SK-N-MC (cell line): ENCODE results near the gene DDX27.

Experiments
- DNase-seq: peaks from one replicate; pipeline ENCODE4 v3.0.0-alpha.2; 2011; ENCODE audit warnings: low read depth, low spot score
- H3K27ac ChIP-seq: fragments of 200-600 bp; sonication (generic); 2 replicates; pipeline ENCODE4 v1.5.1; 2016; ENCODE audit warnings: mixed run types
- H3K36me3 ChIP-seq: fragments of 200-600 bp; sonication (generic); 2 replicates; pipeline ENCODE4 v1.6.1; 2017; ENCODE audit warnings: antibody characterized with exemption, low read length, mixed read lengths; ENCODE audit not compliant: insufficient read depth
- H3K4me3 ChIP-seq: fragments of 200-600 bp; sonication (generic); 2 replicates; pipeline ENCODE4 v1.5.1; 2016
- H3K9ac ChIP-seq: fragments of 200-600 bp; sonication (generic); 2 replicates; pipeline ENCODE4 v1.8.0; 2017; ENCODE audit warnings: mixed run types, mixed read lengths; ENCODE audit not compliant: insufficient read length
- H3K9me3 ChIP-seq: fragments of 200-600 bp; sonication (generic); 2 replicates; pipeline ENCODE4 v1.6.1; 2017; ENCODE audit warnings: low read depth, mild to moderate bottlenecking, antibody characterized with exemption, low read length, moderate library complexity, mixed read lengths
- EZH2 ChIP-seq: fragments of 200-600 bp; sonication (generic); IDR thresholded peaks from one replicate; pipeline ENCODE4 v1.6.1; 2017; ENCODE audit warnings: antibody characterized with exemption
- FOXP2 ChIP-seq: optimal IDR thresholded peaks from 2 replicates; pipeline ENCODE3; 2011; ENCODE audit warnings: mild to moderate bottlenecking, moderate library complexity; ENCODE audit not compliant: insufficient read depth; ENCODE audit errors: extremely low read length, control extremely low read depth
- POLR2AphosphoS5 ChIP-seq: IDR thresholded peaks from 2 replicates; pipeline ENCODE4 v1.6.1; 2012; ENCODE audit warnings: mild to moderate bottlenecking, low read depth, low read length, borderline replicate concordance

The DDX27 gene

GRCh38 chr20:49219091-49219923 is at the start of gene DDX27:
TSS of gene DDX27 (plus strand) at chr20:49219416. CDS start at chr20:49219449, 33 bp downstream.
- Histone ChIP-seq H3K9me3 (no peaks in the 10 kb centered on the region), H3K36me3 (peaks cover 26% of the 10 kb centered on the region; the same call in 1 of the 2 replicates), H3K4me3 (peak within 1 kb of the TSS; percentile 100), H3K9ac (peak within 1 kb of the TSS; percentile 93), H3K27ac (peak within 1 kb of the TSS; percentile 85)
- TF ChIP-seq FOXP2 = peak; percentile 89
- TF ChIP-seq EZH2 = no peak
- peak; percentile 91 for TF ChIP-seq POLR2AphosphoS5
- peak; percentile 98 for DNase-seq

GRCh38 chr20:49169547-49169946 is 49.7 kb upstream of the DDX27 start:
- TF ChIP-seq POLR2AphosphoS5 = no peak
- no peak for TF ChIP-seq FOXP2
- TF ChIP-seq EZH2 = no peak
- no peak overlapping the region for H3K9ac ChIP-seq
- DNase-seq = no peak
- peaks cover 44% of the 10 kb centered on the region for H3K36me3 ChIP-seq
- H3K27ac ChIP-seq = 0 out of 2 replicates have a peak overlapping the region, but pooled peaks have one; percentile 37
- H3K4me3 ChIP-seq = no peak overlapping the region
- no peaks in the 10 kb centered on the region for H3K9me3 ChIP-seq

GRCh38 chr20:49170714-49171113 is 48.5 kb upstream of the DDX27 start:
- Histone ChIP-seq H3K9ac (no peak overlapping the region), H3K36me3 (peaks cover 40% of the 10 kb centered on the region), H3K9me3 (no peaks in the 10 kb centered on the region), H3K27ac (0 out of 2 replicates have a peak overlapping the region, but pooled peaks have one; percentile 50), H3K4me3 (no peak overlapping the region)
- TF ChIP-seq FOXP2 = no peak
- no peak for TF ChIP-seq EZH2
- TF ChIP-seq POLR2AphosphoS5 = no peak
- no peak for DNase-seq

GRCh38 chr20:49171909-49172308 is 47.3 kb upstream of the DDX27 start:
- Histone ChIP-seq H3K9me3 (no peaks in the 10 kb centered on the region), H3K36me3 (peaks cover 37% of the 10 kb centered on the region), H3K27ac (peak overlapping the region; percentile 49), H3K9ac (no peak overlapping the region), H3K4me3 (no peak overlapping the region)
- no peak for TF ChIP-seq FOXP2
- no peak for TF ChIP-seq POLR2AphosphoS5
- no peak for TF ChIP-seq EZH2
- no peak for DNase-seq

- no peak overlapping the region for H3K4me3 ChIP-seq
- H3K27ac ChIP-seq = peak overlapping the region; percentile 49
- no peaks in the 10 kb centered on the region for H3K9me3 ChIP-seq
- no peak overlapping the region for H3K9ac ChIP-seq
- DNase-seq = no peak
- H3K36me3 ChIP-seq = peaks cover 38% of the 10 kb centered on the region
- no peak for TF ChIP-seq FOXP2
- TF ChIP-seq POLR2AphosphoS5 = no peak
- TF ChIP-seq EZH2 = no peak
Observed at GRCh38 chr20:49172413-49172812, 46.8 kb upstream of the DDX27 start.

- no peak for TF ChIP-seq FOXP2
- no peak for TF ChIP-seq POLR2AphosphoS5
- TF ChIP-seq EZH2 = no peak
Observed at GRCh38 chr20:49174183-49174582, 45.0 kb upstream of the DDX27 start.

GRCh38 chr20:49179368-49180277 is 39.6 kb upstream of the DDX27 start:
- Histone ChIP-seq H3K9me3 (no peaks in the 10 kb centered on the region), H3K9ac (no peak overlapping the region), H3K36me3 (peaks cover 29% of the 10 kb centered on the region), H3K27ac (peak overlapping the region; percentile 58; the same call in 1 of the 2 replicates), H3K4me3 (no peak overlapping the region)
- no peak for DNase-seq
- no peak for TF ChIP-seq FOXP2
- no peak for TF ChIP-seq POLR2AphosphoS5
- no peak for TF ChIP-seq EZH2

More at GRCh38 chr20:49174183-49174582, 45.0 kb upstream of the DDX27 start:
- Histone ChIP-seq H3K27ac (0 out of 2 replicates have a peak overlapping the region, but pooled peaks have one; percentile 33), H3K36me3 (peaks cover 50% of the 10 kb centered on the region), H3K9ac (no peak overlapping the region), H3K9me3 (no peaks in the 10 kb centered on the region), H3K4me3 (no peak overlapping the region)
- no peak for DNase-seq

GRCh38 chr20:49181265-49181877 is 37.8 kb upstream of the DDX27 start:
- no peak for TF ChIP-seq FOXP2
- DNase-seq = no peak
- Histone ChIP-seq H3K4me3 (no peak overlapping the region), H3K27ac (peak overlapping the region; percentile 20; the same call in 1 of the 2 replicates), H3K9me3 (no peaks in the 10 kb centered on the region), H3K36me3 (peaks cover 31% of the 10 kb centered on the region), H3K9ac (no peak overlapping the region)
